GM12873 (cell line): ENCODE data around the gene HEXB.

Experiments
- TF ChIP-seq, protein P1 (sequence below): IDR thresholded peaks from 2 replicates; pipeline ENCODE4 v1.5.1; 2012; ENCODE audit warnings: low read depth, mild to moderate bottlenecking, moderate library complexity, low read length, control low read depth; ENCODE audit not compliant: insufficient read depth; ENCODE audit errors: missing control alignments

The HEXB gene

DNA sequence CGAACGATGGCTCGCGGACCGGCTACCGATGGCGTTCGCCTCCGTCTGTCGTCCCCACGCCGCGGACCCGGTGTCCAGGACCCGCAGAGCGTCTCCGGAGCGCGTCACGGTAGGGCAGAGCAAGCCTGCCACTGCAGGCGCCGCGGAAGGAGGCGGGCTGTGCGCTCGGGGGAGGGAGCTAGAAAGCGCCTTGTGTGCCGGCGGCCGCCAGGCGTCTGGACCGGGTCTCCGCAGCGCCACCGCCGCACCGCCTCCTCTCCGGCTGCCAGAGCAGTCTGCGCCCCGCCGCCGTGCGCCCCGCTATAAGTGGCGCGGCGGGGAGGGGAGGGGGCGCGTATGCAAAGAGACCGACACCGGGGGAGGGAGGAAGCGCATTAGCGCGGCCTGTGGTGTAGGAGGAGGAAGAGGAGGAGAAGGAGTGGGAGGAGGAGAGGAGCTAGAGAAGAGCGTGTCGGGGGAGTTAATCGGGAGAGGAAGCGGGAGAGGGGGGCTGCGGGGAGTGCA lies 44.5 kb upstream of the HEXB start, which contains the start of gene ENC1:
Gene ENC1, minus strand, starts transcription at position 279 of the 504 bp plus-strand sequence. CDS start 4,243 bp downstream, outside the sequence.
- TF ChIP-seq, protein P1, sequence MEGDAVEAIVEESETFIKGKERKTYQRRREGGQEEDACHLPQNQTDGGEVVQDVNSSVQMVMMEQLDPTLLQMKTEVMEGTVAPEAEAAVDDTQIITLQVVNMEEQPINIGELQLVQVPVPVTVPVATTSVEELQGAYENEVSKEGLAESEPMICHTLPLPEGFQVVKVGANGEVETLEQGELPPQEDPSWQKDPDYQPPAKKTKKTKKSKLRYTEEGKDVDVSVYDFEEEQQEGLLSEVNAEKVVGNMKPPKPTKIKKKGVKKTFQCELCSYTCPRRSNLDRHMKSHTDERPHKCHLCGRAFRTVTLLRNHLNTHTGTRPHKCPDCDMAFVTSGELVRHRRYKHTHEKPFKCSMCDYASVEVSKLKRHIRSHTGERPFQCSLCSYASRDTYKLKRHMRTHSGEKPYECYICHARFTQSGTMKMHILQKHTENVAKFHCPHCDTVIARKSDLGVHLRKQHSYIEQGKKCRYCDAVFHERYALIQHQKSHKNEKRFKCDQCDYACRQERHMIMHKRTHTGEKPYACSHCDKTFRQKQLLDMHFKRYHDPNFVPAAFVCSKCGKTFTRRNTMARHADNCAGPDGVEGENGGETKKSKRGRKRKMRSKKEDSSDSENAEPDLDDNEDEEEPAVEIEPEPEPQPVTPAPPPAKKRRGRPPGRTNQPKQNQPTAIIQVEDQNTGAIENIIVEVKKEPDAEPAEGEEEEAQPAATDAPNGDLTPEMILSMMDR = peak; percentile 62

DNA sequence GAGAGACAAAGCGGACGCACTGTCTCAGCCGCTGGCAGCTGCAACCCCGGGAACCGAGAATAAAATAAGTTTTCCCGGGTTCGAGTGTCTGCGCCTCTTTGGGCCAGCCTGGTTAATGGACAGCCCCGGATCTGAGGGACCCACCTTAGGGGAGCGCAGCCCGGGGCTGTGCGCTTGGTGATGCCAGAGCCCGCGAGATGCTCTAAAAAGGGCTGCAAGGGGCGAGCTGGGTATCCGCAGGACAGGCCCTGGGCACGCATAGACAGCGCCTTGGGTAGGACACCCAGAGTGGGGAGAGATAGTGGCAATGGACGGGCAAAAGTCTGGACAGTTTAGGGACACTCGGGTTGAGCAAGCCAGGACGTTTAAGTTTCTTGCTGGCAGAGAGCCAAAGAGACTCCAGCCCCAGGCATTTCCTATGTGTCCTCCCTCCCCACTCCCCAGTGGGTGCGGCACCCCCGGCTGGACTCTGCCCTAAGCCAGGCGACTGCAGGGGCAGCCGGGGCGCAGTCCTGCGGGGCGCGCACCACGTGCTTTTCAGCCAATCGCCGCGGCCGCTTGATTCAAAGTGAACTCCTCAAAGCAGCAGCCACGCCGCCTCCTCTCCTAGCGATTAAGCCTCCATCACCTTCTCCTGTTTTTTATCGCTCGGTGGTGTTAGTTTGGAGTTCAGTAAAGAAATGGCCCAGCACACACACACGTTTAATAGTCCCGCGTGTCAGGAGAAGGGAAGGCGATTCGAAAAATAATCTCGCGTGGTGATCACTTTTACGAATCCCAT lies 43.9 kb upstream of the HEXB start:
- TF ChIP-seq, protein P1 = no peak

DNA sequence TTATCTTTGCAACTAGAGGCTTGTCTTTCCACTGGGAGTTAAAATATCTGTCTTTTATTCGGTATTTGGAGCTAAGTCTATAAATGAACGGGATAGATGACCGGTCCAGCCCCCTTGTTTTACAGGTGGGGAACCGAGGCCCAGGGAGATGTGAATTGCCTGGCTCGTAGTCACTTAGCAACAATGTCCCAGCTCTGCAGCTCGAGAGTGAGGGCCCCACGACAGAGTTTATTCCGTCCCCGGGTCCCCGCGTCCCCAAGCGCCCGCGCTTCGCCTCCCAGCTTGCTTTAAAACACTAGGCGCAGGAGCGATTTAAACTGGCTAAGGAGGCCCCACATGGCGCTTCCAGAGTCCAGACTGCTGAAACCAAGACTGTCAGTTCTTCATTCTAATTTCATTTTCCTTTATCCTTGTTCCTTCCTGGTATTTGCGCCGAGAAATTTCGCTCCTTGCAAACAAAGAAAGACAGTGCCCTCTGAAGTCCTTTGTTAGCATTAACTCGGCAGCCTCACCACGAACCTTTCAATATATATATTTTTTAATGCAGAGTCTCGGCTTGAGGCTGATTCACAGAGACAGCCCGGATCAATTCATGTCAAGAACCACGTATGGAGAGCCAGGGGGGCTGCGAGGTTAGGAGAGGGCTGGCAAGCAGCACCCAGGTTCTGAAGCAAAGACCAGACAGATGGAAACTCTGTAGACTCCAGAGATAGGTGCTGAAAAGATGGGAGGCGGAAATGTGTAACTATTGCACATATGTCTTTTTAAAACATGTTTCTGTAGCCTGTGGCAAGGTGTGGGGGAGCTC lies 43.1 kb upstream of the HEXB start:
- TF ChIP-seq, protein P1 = peak; percentile 54

DNA sequence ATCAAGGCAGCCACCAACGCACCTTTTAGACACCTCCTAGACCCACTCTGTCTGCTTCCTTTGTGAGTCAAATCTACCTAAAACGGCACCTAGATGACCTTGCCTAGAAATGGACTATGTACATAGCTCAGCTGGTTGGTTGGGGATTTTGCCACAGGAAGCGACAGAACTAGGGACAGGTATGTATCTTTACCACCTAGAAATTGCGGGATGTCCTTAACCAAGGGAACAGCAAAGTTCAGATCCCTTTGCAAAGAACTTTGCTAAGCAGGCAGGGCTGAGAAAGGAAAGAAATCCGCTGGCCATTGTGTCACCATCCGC lies 42.5 kb upstream of the HEXB start:
- TF ChIP-seq, protein P1 = no peak

DNA sequence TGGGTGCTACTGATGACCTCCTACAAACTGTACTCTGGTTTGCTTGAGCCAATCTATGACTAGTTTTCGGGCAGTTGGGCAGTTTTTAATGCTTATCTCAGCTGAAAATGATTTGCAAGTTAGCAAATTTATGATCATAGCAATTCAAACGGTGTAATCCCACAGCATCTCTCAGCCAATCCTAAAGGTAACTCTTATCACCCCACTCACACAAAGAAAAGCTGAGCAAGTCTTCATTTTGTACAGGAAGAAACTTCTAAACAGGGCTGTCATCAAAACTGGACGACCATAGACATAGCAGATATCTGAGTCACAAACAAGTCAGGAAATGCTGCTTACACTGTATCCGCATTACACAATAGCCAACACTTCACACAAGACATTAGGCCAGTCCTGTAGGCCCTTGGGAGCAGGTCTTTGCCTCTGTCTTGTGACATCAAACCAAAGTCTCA lies 41.9 kb upstream of the HEXB start:
- TF ChIP-seq, protein P1 = no peak

DNA sequence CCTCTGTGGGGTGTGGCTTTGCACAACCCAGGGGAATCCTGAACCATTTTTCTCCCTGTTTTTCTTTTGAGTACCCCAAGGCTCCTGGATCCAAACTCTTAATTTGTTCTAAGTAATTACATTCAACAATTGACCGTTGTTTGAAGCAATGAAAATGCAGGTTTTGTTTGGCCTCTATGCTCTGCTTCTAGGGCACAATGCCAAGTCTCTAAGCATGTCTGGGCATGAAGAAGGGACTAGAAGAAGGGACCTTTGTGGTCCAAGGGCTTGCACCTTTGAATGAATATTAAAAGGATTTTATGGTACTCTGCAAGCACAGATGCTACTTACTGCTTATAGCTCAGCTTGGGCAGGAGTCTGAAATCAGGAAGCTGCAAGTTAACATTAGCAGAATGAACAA lies 37.9 kb upstream of the HEXB start:
- TF ChIP-seq, protein P1 = no peak

DNA sequence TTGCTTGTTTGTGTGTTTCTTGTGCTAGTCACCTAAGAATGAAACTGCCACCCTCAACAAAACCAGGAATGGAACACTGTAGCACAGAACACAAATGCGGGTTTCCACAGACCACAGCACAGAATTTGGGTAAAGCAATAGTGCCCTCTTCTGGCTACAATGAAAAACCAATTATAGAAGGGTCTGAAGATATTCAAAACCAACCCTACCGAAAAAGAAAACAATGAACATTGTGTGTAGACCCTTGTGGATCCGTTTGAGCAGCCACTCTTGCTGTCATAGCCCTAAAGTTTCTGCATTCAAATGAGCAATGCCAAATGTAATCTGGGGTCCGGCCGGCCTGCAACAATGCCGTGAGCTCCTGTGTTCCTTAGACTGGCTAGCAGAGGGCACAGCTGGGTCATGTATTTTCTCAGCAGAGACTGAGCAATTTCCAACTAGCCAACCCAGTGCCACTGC lies 36.2 kb upstream of the HEXB start:
- TF ChIP-seq, protein P1 = peak; percentile 63
